Stimulated activated CD4-positive, alpha-beta T cell treated with anti-CD3 and anti-CD28 coated beads, Interleukin-2, amount 100 ng/mL, for 48 hours (primary cell): ENCODE data around the gene LPCAT2.

Source experiments
- DNase-seq, 2 donors: peaks; one replicate each; pipeline ENCODE4 v3.0.0-alpha.2; 2020

LPCAT2 gene

DNA sequence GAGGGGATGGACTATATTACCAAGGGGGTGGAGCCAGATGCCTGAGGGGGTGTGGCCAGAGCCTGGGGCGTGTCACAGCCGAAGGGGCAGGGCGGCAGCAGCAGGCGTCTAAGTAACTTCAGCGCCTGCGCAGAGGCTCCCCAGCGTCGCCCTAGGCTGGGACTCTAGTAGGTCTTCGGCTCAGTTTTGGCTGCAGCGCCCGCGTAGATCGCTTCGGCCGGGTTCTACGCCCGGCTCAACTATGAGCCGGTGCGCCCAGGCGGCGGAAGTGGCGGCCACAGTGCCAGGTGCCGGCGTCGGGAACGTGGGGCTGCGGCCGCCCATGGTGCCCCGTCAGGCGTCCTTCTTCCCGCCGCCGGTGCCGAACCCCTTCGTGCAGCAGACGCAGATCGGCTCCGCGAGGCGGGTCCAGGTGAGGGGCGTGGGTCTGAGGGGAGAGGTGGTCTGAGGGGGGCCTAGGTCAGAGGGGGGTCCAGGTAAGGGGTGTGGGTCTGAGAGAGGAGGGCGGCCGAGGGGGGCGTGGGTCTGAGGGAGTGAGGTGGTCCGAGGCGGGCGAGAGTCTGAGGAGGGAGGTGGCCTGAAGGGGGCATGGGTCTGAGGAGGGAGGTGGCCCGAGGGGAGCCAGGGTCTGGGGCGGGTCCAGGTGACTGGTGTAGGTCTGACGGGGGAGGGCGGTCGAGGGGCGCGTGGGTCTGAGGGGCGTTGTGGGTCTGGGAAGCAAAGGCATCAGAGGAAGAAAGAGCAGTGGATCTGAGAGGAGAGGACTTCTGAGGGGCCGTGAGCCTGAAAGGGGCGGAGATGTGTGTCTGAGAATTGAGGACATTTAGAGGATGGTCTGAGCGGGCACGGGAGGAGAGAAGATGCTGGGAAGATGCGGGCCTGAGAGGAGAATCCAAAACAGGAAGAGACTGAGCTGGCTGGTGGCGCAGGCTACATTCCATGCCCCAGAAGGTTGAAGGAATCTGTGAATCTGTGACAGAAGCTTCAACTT, at the start of gene LPCAT2:
Gene LPCAT2, plus strand, starts transcription at position 132 of the 991 bp plus-strand sequence. Its CDS starts 110 bp downstream, at position 242.
- DNase-seq = peak; percentile 37 to 51

- no peak for DNase-seq
Observed at GRCh38 chr16:55462241-55462640, 46.6 kb upstream of the LPCAT2 start.

DNA sequence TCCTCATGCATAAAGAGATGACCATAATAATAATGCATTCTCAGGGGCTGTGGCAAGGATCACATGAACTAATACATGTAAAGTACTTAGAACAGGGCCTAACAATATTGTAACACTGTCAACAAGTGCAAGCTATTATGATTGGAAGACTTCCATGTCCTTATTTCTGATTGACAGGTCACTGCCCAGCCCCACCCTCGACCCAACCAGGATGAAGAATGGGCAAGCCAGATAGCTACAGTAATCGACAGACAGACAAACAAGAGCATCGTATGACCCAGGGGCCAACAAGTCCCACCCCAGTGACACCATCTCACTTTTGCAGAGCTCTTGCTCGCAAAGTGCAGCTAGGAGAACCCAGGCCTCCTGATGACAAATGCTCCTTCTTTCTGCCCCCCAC, 44.5 kb upstream of the LPCAT2 start:
- no peak for DNase-seq

DNA sequence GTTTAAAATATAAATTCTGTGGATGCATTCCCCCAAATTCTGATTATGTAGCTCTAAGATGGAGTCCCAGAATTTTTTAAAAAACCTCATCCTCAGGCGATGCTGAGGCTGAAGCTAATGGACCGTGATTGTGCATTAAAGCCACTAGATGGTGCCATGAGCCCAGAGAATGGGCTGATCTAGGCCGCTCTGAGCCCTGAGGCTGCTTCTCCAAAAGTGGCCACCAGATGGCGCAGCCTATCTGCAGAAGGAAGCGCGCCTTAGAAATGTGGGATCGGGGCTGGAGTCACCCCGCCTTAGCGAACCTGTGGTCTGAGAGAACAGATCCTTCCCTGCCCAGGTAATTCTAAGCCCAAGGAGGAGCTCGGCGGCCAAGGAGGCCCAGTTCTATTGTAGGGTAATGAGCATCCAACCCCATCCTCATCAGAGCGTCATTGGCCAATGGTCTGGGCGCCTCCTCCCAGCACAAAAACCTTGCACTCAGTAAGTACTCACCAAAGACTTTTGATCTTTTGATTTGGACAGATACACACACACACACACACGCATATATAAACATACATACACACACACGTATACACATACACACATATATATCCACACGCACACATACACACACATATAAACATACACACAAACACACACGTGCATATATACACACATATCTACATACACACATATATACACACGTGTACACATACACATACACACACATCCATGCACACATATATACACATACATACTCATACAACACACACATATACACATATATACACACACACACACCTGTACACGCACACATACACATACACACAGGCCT, 43.6 kb upstream of the LPCAT2 start:
- DNase-seq = peak; percentile 88 to 90

DNA sequence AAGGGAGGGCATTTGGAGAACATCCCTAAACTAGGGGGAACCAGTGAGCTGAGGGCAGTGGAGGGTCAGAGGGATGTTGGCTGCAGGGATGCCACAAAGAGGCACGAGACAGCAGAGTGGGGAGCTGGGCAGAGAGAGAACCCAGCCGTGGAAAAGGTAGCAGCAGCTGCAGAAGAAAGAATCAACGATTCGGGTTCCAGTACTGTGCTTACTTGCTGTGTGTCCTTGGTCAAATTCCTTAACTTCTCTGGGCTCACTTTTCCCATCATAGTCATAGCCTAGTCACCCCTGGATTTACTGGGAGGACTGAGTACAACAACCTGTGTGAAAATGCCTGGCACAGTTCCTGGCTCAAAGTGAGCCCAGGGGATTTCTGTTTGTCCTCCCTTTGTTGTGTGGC, 42.7 kb upstream of the LPCAT2 start:
- no peak for DNase-seq

DNA sequence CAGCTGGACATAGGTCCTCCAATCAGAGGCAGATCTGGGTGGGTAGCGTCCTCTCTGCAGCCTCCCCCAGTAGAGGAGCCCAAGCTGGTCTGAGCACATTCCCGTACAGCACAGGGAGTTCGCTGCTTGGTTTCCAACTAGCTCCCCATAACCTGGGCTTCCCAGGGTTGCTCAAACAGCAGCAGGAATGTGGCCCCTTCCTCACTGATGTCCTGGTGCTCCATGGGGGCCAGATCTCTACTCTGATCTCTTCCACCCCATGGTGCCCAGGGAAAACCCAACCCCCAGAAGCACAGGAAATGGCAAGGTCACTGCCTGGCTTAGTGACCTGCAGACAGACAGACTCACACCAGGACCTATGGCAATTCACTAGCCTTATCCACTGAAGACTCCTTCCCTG, 41.0 kb upstream of the LPCAT2 start:
- no peak for DNase-seq

DNA sequence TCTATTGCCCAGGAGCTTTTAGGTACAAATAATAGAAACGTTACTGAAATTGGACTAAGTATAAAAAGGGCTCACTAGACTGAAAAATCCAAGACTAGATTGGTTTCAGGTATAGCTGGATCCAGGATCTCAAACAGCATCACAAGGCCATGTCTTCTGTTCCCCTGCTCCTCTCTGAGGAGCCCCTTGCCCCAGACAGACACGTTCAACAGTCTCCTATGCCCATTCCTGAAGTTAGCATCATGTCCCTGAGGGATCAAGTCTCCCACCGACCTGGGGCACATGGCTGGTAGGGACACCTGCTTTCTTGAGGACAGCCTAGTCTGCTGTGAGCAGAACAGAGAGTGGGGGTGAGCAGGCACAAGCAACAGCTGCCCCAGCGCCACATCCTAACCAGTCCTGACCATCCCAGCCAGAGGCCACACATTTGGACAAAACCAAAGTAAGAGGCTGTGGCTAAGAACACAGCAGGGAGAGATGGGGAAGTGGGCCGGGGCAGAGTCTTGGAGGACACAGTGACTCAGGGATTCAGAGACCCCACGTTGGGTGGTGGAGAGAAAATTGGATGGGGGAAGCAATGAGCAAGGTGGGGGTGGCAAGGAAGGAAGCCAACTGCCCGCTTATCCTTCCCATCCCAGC, 40.4 kb upstream of the LPCAT2 start:
- DNase-seq = no peak

DNA sequence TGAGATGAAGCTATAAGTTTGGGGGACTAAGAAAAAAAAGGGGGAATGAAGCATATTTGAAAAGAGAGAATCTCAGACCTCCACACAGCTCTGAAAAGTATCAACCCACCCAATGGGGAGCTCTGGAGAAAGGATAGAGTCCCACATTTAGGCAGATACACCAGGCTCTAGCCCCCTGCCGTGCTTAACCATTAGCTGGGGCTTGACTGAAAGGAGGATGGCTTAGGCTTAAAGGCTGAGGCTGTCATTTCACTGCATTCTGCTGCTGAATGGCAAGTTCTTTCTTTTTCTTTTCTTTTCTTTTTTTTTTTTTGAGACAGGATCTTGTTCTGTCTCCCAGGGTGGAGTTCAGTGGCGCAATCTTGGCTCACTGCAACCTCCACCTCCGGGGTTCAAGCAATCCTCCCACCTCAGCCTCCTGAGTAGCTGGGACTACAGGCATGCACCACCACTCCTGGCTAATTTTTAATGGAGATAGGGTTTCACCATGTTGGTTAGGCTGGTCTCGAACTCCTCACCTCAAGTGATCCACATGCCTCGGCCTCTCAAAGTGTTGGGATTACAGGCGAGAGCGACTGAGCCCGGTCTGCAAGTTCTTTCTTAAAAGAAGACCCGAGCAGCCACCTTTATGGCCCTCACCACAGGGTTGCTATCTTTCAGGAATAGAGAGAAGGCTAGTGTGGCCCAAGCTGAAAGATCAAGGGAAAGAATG, 38.9 kb upstream of the LPCAT2 start:
- no peak for DNase-seq

DNA sequence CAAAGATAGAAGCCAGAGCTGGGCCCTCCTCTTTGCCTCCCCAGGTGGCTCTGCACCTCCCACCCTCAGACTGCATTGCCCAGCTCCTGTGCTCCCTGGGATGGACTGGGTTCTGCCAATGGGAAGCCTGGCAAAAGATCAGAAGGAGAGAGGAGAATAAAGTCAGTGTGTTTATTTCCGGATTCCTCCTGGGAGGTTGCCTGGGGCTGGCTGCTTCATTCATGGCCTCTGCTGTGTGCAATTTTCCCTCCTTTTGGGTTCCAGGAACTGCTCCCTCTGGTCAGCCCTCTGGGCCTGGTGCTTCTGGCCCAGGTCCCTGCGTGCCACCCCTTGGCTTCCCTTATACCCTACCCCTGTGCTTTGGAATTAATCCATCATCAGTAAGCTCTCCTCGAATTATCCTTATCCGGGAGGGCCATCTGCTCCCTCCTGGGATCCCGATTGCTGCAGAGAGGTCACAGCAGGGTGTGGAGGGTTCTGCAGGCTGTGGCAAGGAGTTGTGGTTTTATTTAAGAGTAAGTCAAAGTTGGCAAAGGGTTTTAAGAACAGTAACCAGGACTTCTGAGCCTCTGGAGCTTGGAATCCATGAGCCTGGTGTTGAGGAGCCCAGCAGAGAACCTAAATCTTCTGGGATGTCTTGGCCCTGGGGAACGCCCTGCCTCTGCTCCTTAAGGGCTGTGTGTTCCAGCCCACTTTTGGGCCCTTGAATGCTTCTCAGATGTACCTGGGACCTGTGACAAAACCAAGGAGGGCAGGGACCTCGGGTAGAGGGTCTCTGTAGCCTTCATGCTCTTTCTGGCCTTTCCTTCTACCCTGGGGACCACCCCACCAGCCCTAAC, 38.1 kb upstream of the LPCAT2 start:
- DNase-seq = no peak

DNA sequence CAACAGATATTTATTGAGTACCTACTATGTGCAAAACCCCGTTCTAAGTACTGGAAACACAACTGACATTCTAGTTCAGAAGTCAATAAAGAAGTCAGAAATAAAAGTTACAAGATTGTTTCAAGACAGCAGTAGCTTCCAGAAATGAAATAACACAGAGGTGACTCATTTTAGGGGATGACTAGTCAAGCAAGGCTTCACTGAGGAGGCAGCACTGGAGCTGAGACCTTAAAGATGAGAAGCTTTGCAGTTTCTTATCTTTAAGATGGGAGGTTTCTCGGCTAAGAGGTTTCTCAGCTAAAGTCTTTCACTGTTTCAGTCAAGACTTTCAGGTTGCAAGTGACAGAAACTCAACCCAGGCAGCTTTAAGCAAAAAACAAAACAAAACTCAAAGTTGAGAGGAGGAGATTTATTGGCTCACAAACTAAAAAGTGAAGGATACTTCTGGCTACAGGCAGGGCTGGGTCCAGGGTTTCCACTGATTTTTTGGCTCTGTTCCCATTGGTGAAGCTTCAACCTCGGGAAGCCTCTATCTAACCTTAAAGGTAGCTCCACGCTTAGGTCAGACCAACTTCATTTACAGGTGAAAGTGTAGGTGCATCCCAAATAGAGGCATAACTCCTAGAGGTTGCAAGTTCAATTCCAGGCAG, 37.3 kb upstream of the LPCAT2 start:
- DNase-seq = no peak

DNA sequence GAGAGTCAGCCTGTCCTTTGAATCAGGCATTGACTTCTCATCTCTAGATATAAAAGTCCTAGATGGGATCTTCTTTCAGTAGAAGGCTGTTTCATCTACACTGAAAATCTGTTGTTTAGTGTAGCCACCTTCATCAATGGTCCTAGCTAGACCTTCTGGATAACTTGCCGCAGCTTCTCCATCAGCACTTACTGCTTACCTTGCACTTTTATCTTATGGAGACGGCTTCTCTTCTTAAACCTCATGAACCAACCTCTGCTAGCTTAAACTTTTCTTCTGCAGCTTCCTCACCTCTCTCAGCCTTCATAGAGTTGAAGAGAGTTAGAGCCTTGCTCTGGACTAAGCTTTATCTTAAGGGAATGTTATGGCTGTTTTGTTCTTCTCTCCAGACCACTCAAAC, 35.3 kb upstream of the LPCAT2 start:
- no peak for DNase-seq

DNA sequence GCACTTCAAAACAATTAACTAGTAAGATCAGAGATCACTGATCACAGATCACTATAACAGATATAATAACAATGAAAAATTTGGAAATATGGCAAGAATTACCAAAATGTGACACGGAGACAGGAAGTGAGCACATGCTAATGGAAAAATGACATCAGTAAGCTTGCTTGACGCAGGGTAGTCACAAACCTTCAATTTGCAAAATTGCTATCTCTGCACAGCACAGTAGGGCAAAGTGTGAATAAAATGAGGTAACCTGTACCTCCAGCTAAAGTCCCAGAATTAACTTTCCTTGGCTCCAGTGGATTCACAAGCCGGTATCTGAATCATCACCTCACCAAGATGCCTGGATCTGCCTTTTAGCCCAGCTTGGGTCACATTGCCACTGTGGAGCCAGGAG, 34.1 kb upstream of the LPCAT2 start:
- DNase-seq = no peak

DNA sequence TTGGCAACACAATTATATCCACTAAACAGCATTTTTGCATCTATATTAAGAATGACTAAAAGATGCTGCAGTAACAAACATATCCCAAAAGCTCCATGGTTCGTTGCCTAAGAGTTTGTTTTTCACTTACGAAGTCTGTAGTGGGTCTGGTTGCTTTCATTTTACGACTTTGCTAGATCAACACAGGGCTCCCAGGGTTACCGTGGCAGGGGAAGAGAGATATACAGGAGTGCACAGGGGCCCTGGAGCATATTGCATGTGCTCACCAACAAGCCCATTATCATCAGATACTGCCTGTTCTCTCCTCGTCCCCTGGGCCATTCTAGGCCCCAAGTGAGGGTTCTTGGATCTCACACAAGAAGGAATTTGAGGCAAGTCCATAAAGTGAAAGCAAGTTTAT, 33.0 kb upstream of the LPCAT2 start:
- DNase-seq = no peak

GRCh38 chr16:55476625-55477533, 32.0 kb upstream of the LPCAT2 start:
- no peak for DNase-seq

- no peak for DNase-seq
Observed at GRCh38 chr16:55477736-55478135, 31.1 kb upstream of the LPCAT2 start.

- no peak for DNase-seq
Observed at GRCh38 chr16:55478827-55479429, 29.9 kb upstream of the LPCAT2 start, which contains the start of gene MMP2. Gene MMP2 (plus strand): TSS chr16:55479198. CDS start chr16:55479480, 282 bp downstream.

DNA sequence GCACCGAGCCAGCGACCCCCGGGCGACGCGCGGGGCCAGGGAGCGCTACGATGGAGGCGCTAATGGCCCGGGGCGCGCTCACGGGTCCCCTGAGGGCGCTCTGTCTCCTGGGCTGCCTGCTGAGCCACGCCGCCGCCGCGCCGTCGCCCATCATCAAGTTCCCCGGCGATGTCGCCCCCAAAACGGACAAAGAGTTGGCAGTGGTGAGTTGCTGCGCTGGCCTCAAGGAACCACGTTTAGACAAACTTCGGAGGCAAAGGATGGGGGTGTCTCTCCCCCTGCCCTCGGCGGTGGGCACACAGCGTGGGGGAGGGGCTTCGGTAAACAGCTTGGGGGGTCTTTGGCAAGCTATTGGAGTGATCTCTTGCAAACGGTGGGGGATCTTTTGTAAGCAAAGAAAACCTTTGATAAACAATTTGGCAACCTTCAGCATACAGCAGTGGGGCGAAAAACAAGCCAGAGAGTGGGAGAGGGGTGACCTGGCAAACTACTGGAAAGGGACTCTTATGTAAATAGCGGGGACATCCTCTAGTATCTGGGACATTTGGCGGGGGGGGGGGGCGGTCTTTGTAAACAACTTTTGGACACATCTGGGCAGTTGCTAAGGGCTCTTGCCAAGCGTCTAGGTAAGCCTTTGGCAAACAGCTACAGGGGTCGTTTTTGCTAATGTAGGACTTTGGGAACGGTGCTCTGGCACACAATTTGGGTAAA, 29.3 kb upstream of the LPCAT2 start:
- no peak for DNase-seq

DNA sequence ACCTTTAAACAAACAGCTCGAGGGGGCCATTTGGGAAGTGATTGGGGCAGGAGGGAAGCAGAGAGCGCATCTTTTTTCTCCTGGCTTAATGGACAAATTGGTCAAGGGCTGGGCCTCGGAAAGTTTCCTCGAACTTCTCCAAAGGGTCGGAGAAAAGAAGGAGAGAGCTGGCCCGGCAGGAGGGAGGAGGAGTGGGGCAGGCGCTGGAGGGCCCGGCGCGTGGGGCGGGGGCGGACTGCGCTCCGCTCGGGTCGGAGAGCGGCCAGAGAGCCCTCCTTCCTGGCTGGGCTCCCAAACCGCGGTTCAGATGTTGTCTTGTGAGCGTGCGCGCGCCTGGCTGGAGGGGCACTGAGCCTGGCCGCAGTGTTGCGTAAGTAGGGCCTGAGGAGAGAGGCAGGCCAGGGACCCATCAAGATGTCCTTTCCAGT, 28.6 kb upstream of the LPCAT2 start:
- DNase-seq = no peak

DNA sequence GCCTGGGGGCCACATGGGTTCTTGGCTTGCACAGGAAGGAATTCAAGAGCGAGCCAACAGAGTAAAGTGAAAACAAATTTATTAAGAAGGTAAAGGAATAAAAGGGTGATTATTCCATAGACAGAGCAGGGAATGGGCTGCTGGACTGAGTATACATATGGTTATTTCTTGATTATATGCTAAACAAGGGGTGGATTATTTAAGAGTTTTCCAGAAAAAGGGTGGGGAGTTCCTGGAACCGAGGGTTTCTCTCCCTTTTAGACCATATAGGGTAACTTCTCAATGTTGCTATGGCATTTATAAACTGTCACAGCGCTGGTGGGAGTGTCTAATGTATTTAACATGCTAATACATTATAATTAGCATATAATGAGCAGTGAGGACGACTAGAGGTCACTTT, 27.8 kb upstream of the LPCAT2 start:
- DNase-seq = no peak
